ENCODE results near the gene CFAP43. TPM values are rescaled to one million over a fixed set of nuclear protein-coding genes. Genes with fewer than 3 reads are reported as not detected.

CFAP43 gene
- total and polyA plus RNA-seq, 9 of the 15 experiments (the other 6 are each of a cell fraction or from before 2014, with no cell fraction given) = 0.07 to 0.86 (median 0.11) TPM; not detected in 1

GRCh38 chr10:104155591-104155990 is 76.6 kb downstream of the CFAP43 start:
- in situ Hi-C loops (cut with MboI) = no loop called here
- no peak overlapping the region for H3K4me3 ChIP-seq
- no peak for TF ChIP-seq KAT2B (IDR thresholded peaks at IDR 0.05; ENCODE audit: low read depth, low read length)
- TF ChIP-seq ZNF232 (CRISPR knock-in tag; IDR thresholded peaks at IDR 0.05) = no peak
- TF ChIP-seq LCOR (CRISPR knock-in tag; IDR thresholded peaks at IDR 0.05) = no peak
- TF ChIP-seq E4F1 (CRISPR knock-in tag; IDR thresholded peaks at IDR 0.05; ENCODE audit: borderline replicate concordance) = no peak
- TF ChIP-seq NRF1 (conservative IDR thresholded peaks at IDR 0.05 in 1 of 2, IDR thresholded peaks at IDR 0.05 in 1 of 2) = no peak
- TF ChIP-seq ZNF24 (IDR thresholded peaks at IDR 0.05) = no peak
- TF ChIP-seq MAFF (IDR thresholded peaks at IDR 0.05; ENCODE audit: low read length) = no peak
- TF ChIP-seq TFAP4 (CRISPR knock-in tag; IDR thresholded peaks at IDR 0.05; ENCODE audit: borderline replicate concordance) = no peak
- no peak for TF ChIP-seq ZBTB43 (CRISPR knock-in tag; IDR thresholded peaks at IDR 0.05)
- TF ChIP-seq ZFX (CRISPR knock-in tag; IDR thresholded peaks at IDR 0.05) = no peak
- no peak for TF ChIP-seq CREB5 (CRISPR knock-in tag; IDR thresholded peaks at IDR 0.05)
- no peak for TF ChIP-seq ZNF785 (CRISPR knock-in tag; IDR thresholded peaks at IDR 0.05)
- TF ChIP-seq E2F3 (CRISPR knock-in tag; IDR thresholded peaks at IDR 0.05) = no peak

More at GRCh38 chr10:104155591-104155990, 76.6 kb downstream of the CFAP43 start:
- WGBS (ENCODE audit: insufficient coverage, low coverage, missing lambda C conversion rate) = 0% methylated on average over 2 of the region's 2 CpGs
- Histone ChIP-seq H3K27me3 (ENCODE audit: control insufficient read depth in 2 of 2, insufficient read depth in 2 of 2, low read length in 2 of 2) (peaks cover 2 to 6% of the 10 kb centered on the region in 2 experiments; a peak in 2 of 5 replicates), H3K9me1 (ENCODE audit: control insufficient read depth, insufficient read depth, low read length) (no peaks in the 10 kb centered on the region), H3K4me1 (replicated peaks in 1 of 2; ENCODE audit: control insufficient read depth in 2 of 2, insufficient read depth in 2 of 2, low read length in 2 of 2) (no peaks in the 10 kb centered on the region), H3K9me3 (replicated peaks; ENCODE audit: control insufficient read depth, insufficient read depth, low read depth, low read length) (no peaks in the 10 kb centered on the region), H2AFZ (ENCODE audit: low read depth, low read length) (no peak overlapping the region), H3K36me3 (ENCODE audit: control insufficient read depth, insufficient read depth, low read length) (no peaks in the 10 kb centered on the region), H3K79me2 (ENCODE audit: control insufficient read depth, insufficient read depth, low read length) (no peaks in the 10 kb centered on the region), H3K9ac (ENCODE audit: insufficient read depth in 1 of 2, low read depth in 2 of 2, low read length in 2 of 2) (no peak overlapping the region), H4K20me1 (replicated peaks; ENCODE audit: control insufficient read depth, insufficient read depth, low read length) (no peaks in the 10 kb centered on the region), H3K4me2 (ENCODE audit: insufficient read depth, low read length) (no peak overlapping the region), H3K27ac (ENCODE audit: extremely low read depth, low read depth, low read length) (no peak overlapping the region)
- ATAC-seq (no peak), DNase-seq (ENCODE audit: extremely low read depth in 1 of 4, low spot score in 3 of 4) (no peak), FAIRE-seq (no peak)
- BruUV-seq (replicated peaks) = no TSS peak
- intact Hi-C loops (cut with micrococcal nuclease) = no loop called here
- CTCF ChIA-PET (ENCODE audit: low intra/inter-chr PET ratio) = no interaction called here
- POLR2A ChIA-PET = no interaction called here
